ENCODE results near the gene NAV2. TPM values are rescaled to one million over a fixed set of nuclear protein-coding genes. Genes with fewer than 3 reads are reported as not detected.

Gene NAV2
- total RNA-seq, 1 experiment from 2014 or later, result 22.7 TPM

DNA sequence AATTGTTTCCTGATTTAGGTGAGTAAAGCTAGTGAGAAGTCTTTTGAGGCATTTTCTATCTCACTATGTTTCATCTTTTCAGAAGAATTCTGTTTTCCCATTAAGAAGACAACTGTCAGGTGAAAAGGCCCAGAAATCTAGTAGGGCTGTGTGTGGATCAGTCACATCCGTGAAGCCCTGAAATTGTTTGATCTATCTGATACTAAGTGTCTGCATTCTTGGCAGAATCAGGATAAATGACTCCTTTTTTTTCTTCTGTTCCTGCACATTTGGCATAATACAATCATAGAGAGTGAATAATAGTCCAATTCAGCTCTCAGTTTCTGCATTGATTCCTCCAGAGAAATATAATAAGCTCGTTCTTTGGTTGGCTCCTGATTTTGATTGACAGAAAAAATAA is 208.3 kb downstream of the NAV2 start:
- Histone ChIP-seq H3K27me3 (ENCODE audit: control insufficient read depth, insufficient read depth, low read length) (no peaks in the 10 kb centered on the region), H3K4me1 (ENCODE audit: control insufficient read depth, insufficient read depth, low read length) (peaks cover 5% of the 10 kb centered on the region; the same call in 1 of the 2 replicates), H3K4me3 (ENCODE audit: low read depth in 2 of 2, low read length in 2 of 2) (no peak overlapping the region), H3K27ac (ENCODE audit: low read length) (no peak overlapping the region), H3K9me3 (ENCODE audit: control insufficient read depth, insufficient read depth, low read depth, low read length) (no peaks in the 10 kb centered on the region), H3K36me3 (ENCODE audit: control insufficient read depth, insufficient read depth, low read length) (no peaks in the 10 kb centered on the region)
- in situ Hi-C loops (cut with HindIII; ENCODE audit: low pct_unique_long_range_greater_than_20kb, low sequenced_read_pairs), result no loop called here
- BruUV-seq (replicated peaks), result no TSS peak
- TF ChIP-seq, protein P1, sequence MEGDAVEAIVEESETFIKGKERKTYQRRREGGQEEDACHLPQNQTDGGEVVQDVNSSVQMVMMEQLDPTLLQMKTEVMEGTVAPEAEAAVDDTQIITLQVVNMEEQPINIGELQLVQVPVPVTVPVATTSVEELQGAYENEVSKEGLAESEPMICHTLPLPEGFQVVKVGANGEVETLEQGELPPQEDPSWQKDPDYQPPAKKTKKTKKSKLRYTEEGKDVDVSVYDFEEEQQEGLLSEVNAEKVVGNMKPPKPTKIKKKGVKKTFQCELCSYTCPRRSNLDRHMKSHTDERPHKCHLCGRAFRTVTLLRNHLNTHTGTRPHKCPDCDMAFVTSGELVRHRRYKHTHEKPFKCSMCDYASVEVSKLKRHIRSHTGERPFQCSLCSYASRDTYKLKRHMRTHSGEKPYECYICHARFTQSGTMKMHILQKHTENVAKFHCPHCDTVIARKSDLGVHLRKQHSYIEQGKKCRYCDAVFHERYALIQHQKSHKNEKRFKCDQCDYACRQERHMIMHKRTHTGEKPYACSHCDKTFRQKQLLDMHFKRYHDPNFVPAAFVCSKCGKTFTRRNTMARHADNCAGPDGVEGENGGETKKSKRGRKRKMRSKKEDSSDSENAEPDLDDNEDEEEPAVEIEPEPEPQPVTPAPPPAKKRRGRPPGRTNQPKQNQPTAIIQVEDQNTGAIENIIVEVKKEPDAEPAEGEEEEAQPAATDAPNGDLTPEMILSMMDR (IDR thresholded peaks at IDR 0.05), result no peak
- TF ChIP-seq REST (IDR thresholded peaks at IDR 0.05; ENCODE audit: insufficient read depth in 1 of 2, low read depth in 2 of 2, low read length in 1 of 2) (no peak), SIN3A (IDR thresholded peaks at IDR 0.05; ENCODE audit: borderline replicate concordance, insufficient read depth, low read depth, low read length) (no peak), POLR2AphosphoS5 (IDR thresholded peaks at IDR 0.05; ENCODE audit: low read depth, low read length) (no peak), TCF7L2 (IDR thresholded peaks at IDR 0.05; ENCODE audit: low read depth, low read length) (no peak)
- ATAC-seq (no peak), DNase-seq (ENCODE audit: low read depth, low spot score) (no peak)
- ChIA-PET CTCF (no interaction called here), POLR2A (interaction anchor here (0.6 kb wide), 1 partner anchor 1108 kb away, joined by 4 read pairs; no protein-coding TSS in a partner anchor)
- intact Hi-C loops (cut with micrococcal nuclease; ENCODE audit: unreplicated experiment), result no loop called here

- ChIA-PET POLR2A (no interaction called here), CTCF (no interaction called here)
- Histone ChIP-seq H3K9me3 (ENCODE audit: control insufficient read depth, insufficient read depth, low read depth, low read length) (no peaks in the 10 kb centered on the region), H3K27me3 (ENCODE audit: control insufficient read depth, insufficient read depth, low read length) (no peaks in the 10 kb centered on the region), H3K4me1 (ENCODE audit: control insufficient read depth, insufficient read depth, low read length) (peaks cover 5% of the 10 kb centered on the region; the same call in 1 of the 2 replicates), H3K4me3 (ENCODE audit: low read depth in 2 of 2, low read length in 2 of 2) (no peak overlapping the region), H3K27ac (ENCODE audit: low read length) (no peak overlapping the region), H3K36me3 (ENCODE audit: control insufficient read depth, insufficient read depth, low read length) (no peaks in the 10 kb centered on the region)
- TF ChIP-seq SIN3A (IDR thresholded peaks at IDR 0.05; ENCODE audit: borderline replicate concordance, insufficient read depth, low read depth, low read length), result no peak
- TF ChIP-seq POLR2AphosphoS5 (IDR thresholded peaks at IDR 0.05; ENCODE audit: low read depth, low read length), result no peak
- TF ChIP-seq, protein P1 (IDR thresholded peaks at IDR 0.05), result no peak
- no peak for TF ChIP-seq REST (IDR thresholded peaks at IDR 0.05; ENCODE audit: insufficient read depth in 1 of 2, low read depth in 2 of 2, low read length in 1 of 2)
- TF ChIP-seq TCF7L2 (IDR thresholded peaks at IDR 0.05; ENCODE audit: low read depth, low read length), result no peak
- intact Hi-C loops (cut with micrococcal nuclease; ENCODE audit: unreplicated experiment) (no loop called here), in situ Hi-C loops (cut with HindIII; ENCODE audit: low pct_unique_long_range_greater_than_20kb, low sequenced_read_pairs) (no loop called here)
- ATAC-seq (no peak), DNase-seq (ENCODE audit: low read depth, low spot score) (no peak)
- BruUV-seq (replicated peaks), result no TSS peak
Observed at GRCh38 chr11:19921976-19922688, 209.5 kb downstream of the NAV2 start.
